ENCODE results near the gene GPX4. TPM values are rescaled to one million over a fixed set of nuclear protein-coding genes. Genes with fewer than 3 reads are reported as not detected.

Gene GPX4
- total RNA-seq, 2 experiments from 2014 or later = 148 to 203 TPM

- no peaks in the 10 kb centered on the region for H3K9me3 ChIP-seq (ENCODE audit: low read length)
- no TSS peak for BruUV-seq (replicated peaks)
- H3K36me3 ChIP-seq (ENCODE audit: insufficient read depth, low read length) = peaks cover 19% of the 10 kb centered on the region; the same call in 1 of the 2 replicates
- CTCF ChIA-PET (ENCODE audit: unreplicated experiment) = interaction anchor here (0.9 kb wide), 1 partner anchor 18 kb away, joined by 5 read pairs; no protein-coding TSS in a partner anchor
- peak overlapping the region; percentile 71 for H3K4me3 ChIP-seq (ENCODE audit: low read depth, low read length, poor library complexity, severe bottlenecking)
- H3K27ac ChIP-seq (ENCODE audit: low read depth, low read length, poor library complexity, severe bottlenecking) = peak overlapping the region; percentile 85
- POLR2A ChIA-PET = no interaction called here
- intact Hi-C loops (cut with micrococcal nuclease; ENCODE audit: unreplicated experiment) = loop anchor here (5.0 kb wide), 1 partner anchor 41 kb away; the partner anchor contains the start of gene SBNO2
- H3K9me2 ChIP-seq (ENCODE audit: insufficient read depth, low read length) = no peaks in the 10 kb centered on the region
- peak; percentile 41 for DNase-seq (ENCODE audit: low spot score)
- H4K20me1 ChIP-seq (ENCODE audit: insufficient read depth, low read length) = no peaks in the 10 kb centered on the region; the same call in 1 of the 2 replicates
- H2AFZ ChIP-seq (ENCODE audit: low read length) = no peak overlapping the region
- peaks cover 34% of the 10 kb centered on the region for H3K4me1 ChIP-seq (ENCODE audit: insufficient read depth, low read length, poor library complexity, severe bottlenecking)
- no peak for TF ChIP-seq EZH2phosphoT487 (IDR thresholded peaks at IDR 0.05; ENCODE audit: borderline replicate concordance, low read depth, low read length)
- H3K4me2 ChIP-seq (ENCODE audit: low read length) = peak overlapping the region; percentile 99
- no peaks in the 10 kb centered on the region for H3K79me2 ChIP-seq (ENCODE audit: insufficient read depth, low read depth, low read length)
These were observed 27.2 kb downstream of the GPX4 start for GRCh38 chr19:1130771-1131717.

DNA sequence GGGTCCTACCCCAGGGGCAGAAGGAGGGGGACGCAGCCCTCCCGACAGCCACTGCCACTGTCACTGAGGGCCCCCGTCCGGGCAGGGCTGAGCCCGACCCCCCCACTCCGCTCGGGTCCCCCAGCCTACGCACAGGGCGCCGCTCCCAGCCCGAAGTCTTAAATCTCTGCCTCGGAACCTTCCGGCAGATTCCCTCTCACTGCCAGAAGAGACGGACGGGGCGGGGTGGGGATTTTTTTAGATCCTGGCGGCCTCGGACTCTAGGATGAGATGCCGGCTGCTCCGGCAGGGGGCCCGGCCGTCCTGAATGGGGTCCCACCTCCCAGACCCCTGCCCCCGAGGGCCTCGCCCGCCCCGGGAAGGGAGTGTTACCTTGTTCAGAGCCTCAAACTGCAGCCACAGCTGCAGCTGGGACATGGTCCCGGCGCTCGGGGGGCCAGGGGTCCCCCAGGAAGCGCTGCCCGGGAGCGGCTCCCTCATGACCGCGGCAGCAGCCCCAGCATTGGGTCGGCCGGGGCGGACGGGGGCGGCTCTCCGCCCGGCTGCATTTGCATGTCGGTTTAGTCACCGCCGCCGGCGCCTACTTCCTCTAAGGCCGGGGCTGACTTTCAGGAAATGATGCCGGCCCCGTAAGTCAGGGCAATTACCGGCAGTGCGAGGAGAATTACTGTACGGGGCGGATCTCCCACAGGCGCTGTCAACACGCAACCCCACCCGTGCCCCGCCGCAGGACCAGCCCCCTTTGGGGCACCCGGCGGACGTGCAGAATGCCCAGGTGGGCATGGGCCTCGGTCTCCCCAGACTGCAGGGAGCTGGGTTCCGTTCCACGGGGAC, 28.1 kb downstream of the GPX4 start:
- Histone ChIP-seq H3K4me3 (ENCODE audit: low read depth, low read length, poor library complexity, severe bottlenecking) (peak overlapping the region; percentile 71), H3K4me1 (ENCODE audit: insufficient read depth, low read length, poor library complexity, severe bottlenecking) (peaks cover 34% of the 10 kb centered on the region), H3K9me3 (ENCODE audit: low read length) (no peaks in the 10 kb centered on the region), H3K9me2 (ENCODE audit: insufficient read depth, low read length) (no peaks in the 10 kb centered on the region), H3K27ac (ENCODE audit: low read depth, low read length, poor library complexity, severe bottlenecking) (peak overlapping the region; percentile 85), H3K79me2 (ENCODE audit: insufficient read depth, low read depth, low read length) (no peaks in the 10 kb centered on the region), H2AFZ (ENCODE audit: low read length) (0 out of 2 replicates have a peak overlapping the region, but pooled peaks have one; percentile 35), H4K20me1 (ENCODE audit: insufficient read depth, low read length) (no peaks in the 10 kb centered on the region), H3K4me2 (ENCODE audit: low read length) (peak overlapping the region; percentile 99), H3K36me3 (ENCODE audit: insufficient read depth, low read length) (peaks cover 11% of the 10 kb centered on the region; the same call in 1 of the 2 replicates)
- ChIA-PET POLR2A (no interaction called here), CTCF (ENCODE audit: unreplicated experiment) (no interaction called here)
- TF ChIP-seq, protein P1, sequence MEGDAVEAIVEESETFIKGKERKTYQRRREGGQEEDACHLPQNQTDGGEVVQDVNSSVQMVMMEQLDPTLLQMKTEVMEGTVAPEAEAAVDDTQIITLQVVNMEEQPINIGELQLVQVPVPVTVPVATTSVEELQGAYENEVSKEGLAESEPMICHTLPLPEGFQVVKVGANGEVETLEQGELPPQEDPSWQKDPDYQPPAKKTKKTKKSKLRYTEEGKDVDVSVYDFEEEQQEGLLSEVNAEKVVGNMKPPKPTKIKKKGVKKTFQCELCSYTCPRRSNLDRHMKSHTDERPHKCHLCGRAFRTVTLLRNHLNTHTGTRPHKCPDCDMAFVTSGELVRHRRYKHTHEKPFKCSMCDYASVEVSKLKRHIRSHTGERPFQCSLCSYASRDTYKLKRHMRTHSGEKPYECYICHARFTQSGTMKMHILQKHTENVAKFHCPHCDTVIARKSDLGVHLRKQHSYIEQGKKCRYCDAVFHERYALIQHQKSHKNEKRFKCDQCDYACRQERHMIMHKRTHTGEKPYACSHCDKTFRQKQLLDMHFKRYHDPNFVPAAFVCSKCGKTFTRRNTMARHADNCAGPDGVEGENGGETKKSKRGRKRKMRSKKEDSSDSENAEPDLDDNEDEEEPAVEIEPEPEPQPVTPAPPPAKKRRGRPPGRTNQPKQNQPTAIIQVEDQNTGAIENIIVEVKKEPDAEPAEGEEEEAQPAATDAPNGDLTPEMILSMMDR (conservative IDR thresholded peaks at IDR 0.05; ENCODE audit: low read length) = no peak
- TF ChIP-seq EZH2phosphoT487 (IDR thresholded peaks at IDR 0.05; ENCODE audit: borderline replicate concordance, low read depth, low read length) = no peak
- no TSS peak for BruUV-seq (replicated peaks)
- intact Hi-C loops (cut with micrococcal nuclease; ENCODE audit: unreplicated experiment) = loop anchor here (2.0 to 5.0 kb wide), 2 partner anchors 40 to 109 kb away; partner anchors contain the start of genes ATP5F1D and SBNO2
- peak; percentile 89 for DNase-seq (ENCODE audit: low spot score)

Data from OCI-LY7 (cell line).